IMR-90 (cell line): ENCODE data around the gene RPRML. TPM values are rescaled to one million over a fixed set of nuclear protein-coding genes. Genes with fewer than 3 reads are reported as not detected.

Experiments used
- ATAC-seq: fragments of 200-7000 bp; cut with Tn5 transposase; 2 replicates; pipeline ENCODE4 v1.9.1; 2020; ENCODE audit warnings: low read depth, mild to moderate bottlenecking, moderate library complexity
- BruUV-seq: library from RNA; stranded (reverse); fragments of 400-500 nt; replicated peaks from 2 replicates; lab custom pipeline; 2021; lab: Mats Ljungman, UMichigan
- CTCF ChIA-PET: fragments of 300-600 bp; formaldehyde crosslinking; extraction: SDS; loops from one replicate; lab custom pipeline; 2021; ENCODE audit warnings: antibody characterized with exemption; lab: Yijun Ruan, JAX
- POLR2A ChIA-PET: fragments of 300-600 bp; sonication (Branson Sonifier 250); formaldehyde crosslinking; loops from one replicate; lab custom pipeline; 2022; ENCODE audit warnings: antibody characterized with exemption; ENCODE audit not compliant: unreplicated experiment; lab: Charles Lee
- DNase-seq: peaks from one replicate; pipeline ENCODE4 v3.0.0; 2013
- H2AFZ ChIP-seq: replicated peaks from 2 replicates; pipeline ENCODE3; 2013; ENCODE audit warnings: low read length, mild to moderate bottlenecking; ENCODE audit not compliant: poor library complexity
- H2AK5ac ChIP-seq: 2 replicates; pipeline ENCODE4 v1.6.1; 2013; ENCODE audit warnings: low read depth, low read length, inconsistent platforms
- H2AK9ac ChIP-seq: replicated peaks from 2 replicates; pipeline ENCODE3; 2013; ENCODE audit warnings: mild to moderate bottlenecking, low read depth, low read length, moderate library complexity; ENCODE audit not compliant: poor library complexity
- H2BK120ac ChIP-seq: 2 replicates; pipeline ENCODE4 v1.6.1; 2013; ENCODE audit warnings: low read depth, low read length, inconsistent platforms
- H2BK15ac ChIP-seq: 3 replicates; pipeline ENCODE4 v1.6.1; 2013; ENCODE audit warnings: low read depth, low read length, inconsistent platforms
- H2BK20ac ChIP-seq: 2 replicates; pipeline ENCODE4 v1.6.1; 2013; ENCODE audit warnings: low read depth, mild to moderate bottlenecking, inconsistent platforms, low read length, moderate library complexity
- H2BK5ac ChIP-seq: 2 replicates; pipeline ENCODE4 v1.6.1; 2013; ENCODE audit warnings: mild to moderate bottlenecking, low read depth, low read length, inconsistent platforms; ENCODE audit not compliant: poor library complexity, severe bottlenecking
- H3K14ac ChIP-seq: replicated peaks from 2 replicates; pipeline ENCODE4 v1.6.1; 2013; ENCODE audit warnings: low read depth, low read length, inconsistent platforms
- H3K18ac ChIP-seq: 2 replicates; pipeline ENCODE4 v1.6.1; 2013; ENCODE audit warnings: low read depth, low read length, control low read depth
- H3K23ac ChIP-seq: 2 replicates; pipeline ENCODE4 v1.6.1; 2013; ENCODE audit warnings: low read depth, low read length, inconsistent platforms
- H3K27ac ChIP-seq: 2 replicates; pipeline ENCODE4 v1.5.1; 2013; ENCODE audit warnings: mild to moderate bottlenecking, control low read depth, low read length; ENCODE audit not compliant: insufficient read depth
- H3K27me3 ChIP-seq: 2 replicates; pipeline ENCODE4 v1.6.1; 2013; ENCODE audit warnings: low read length; ENCODE audit not compliant: control insufficient read depth, insufficient read depth
- H3K36me3 ChIP-seq: 2 replicates; pipeline ENCODE4 v1.6.1; 2013; ENCODE audit warnings: low read length, mixed read lengths; ENCODE audit not compliant: control insufficient read depth, insufficient read depth
- H3K4ac ChIP-seq: 2 replicates; pipeline ENCODE4 v1.6.1; 2013; ENCODE audit warnings: low read depth, low read length, inconsistent platforms
- H3K4me1 ChIP-seq: 2 replicates; pipeline ENCODE4 v1.6.1; 2013; ENCODE audit warnings: low read length, mixed read lengths; ENCODE audit not compliant: control insufficient read depth, insufficient read depth
- H3K4me2 ChIP-seq: 2 replicates; pipeline ENCODE4 v1.6.1; 2013; ENCODE audit warnings: low read depth, mild to moderate bottlenecking, control low read depth, low read length, moderate library complexity
- H3K4me3 ChIP-seq: 2 replicates; pipeline ENCODE4 v1.5.1; 2013; ENCODE audit warnings: low read depth, mild to moderate bottlenecking, control low read depth, low read length, moderate library complexity; ENCODE audit not compliant: insufficient read depth
- H3K56ac ChIP-seq: 2 replicates; pipeline ENCODE4 v1.6.1; 2013; ENCODE audit warnings: low read length, inconsistent platforms; ENCODE audit not compliant: insufficient read depth; ENCODE audit errors: extremely low read depth
- H3K79me1 ChIP-seq, 2 experiments: 2 replicates each; pipeline ENCODE4 v1.6.1; 2013; ENCODE audit warnings: low read length in 2 of 2, inconsistent platforms in 1 of 2, low read depth in 1 of 2
- H3K9ac ChIP-seq: 2 replicates; pipeline ENCODE4 v1.6.1; 2013; ENCODE audit warnings: low read depth, low read length, control low read depth
- H3K9me1 ChIP-seq: 2 replicates; pipeline ENCODE4 v1.6.1; 2013; ENCODE audit warnings: low read length, inconsistent platforms; ENCODE audit not compliant: insufficient read depth
- H3K9me3 ChIP-seq: 2 replicates; pipeline ENCODE4 v1.6.1; 2013; ENCODE audit warnings: low read length; ENCODE audit not compliant: control insufficient read depth, insufficient read depth
- H4K20me1 ChIP-seq: 2 replicates; pipeline ENCODE4 v1.6.1; 2013; ENCODE audit warnings: low read length, inconsistent platforms; ENCODE audit not compliant: insufficient read depth
- H4K5ac ChIP-seq: 2 replicates; pipeline ENCODE4 v1.6.1; 2013; ENCODE audit warnings: mild to moderate bottlenecking, low read depth, low read length, control low read depth
- H4K8ac ChIP-seq, 2 experiments: 2 replicates each; pipeline ENCODE4 v1.6.1; 2013; ENCODE audit warnings: low read depth in 2 of 2, low read length in 2 of 2, control low read depth in 1 of 2, inconsistent platforms in 1 of 2
- H4K91ac ChIP-seq: 2 replicates; pipeline ENCODE4 v1.6.1; 2013; ENCODE audit warnings: low read depth, low read length, inconsistent platforms; ENCODE audit not compliant: insufficient read depth
- BHLHE40 ChIP-seq: fragments of 150-350 bp; IDR thresholded peaks from 2 replicates; pipeline ENCODE4 v1.6.1; 2016; ENCODE audit warnings: mild to moderate bottlenecking, low read depth, low read length
- CEBPB ChIP-seq: IDR thresholded peaks from 2 replicates; pipeline ENCODE4 v1.6.1; 2012; ENCODE audit warnings: low read depth, low read length, improper control_type of control experiment
- CHD1 ChIP-seq: IDR thresholded peaks from 2 replicates; pipeline ENCODE4 v1.6.1; 2012; ENCODE audit warnings: low read depth, low read length, improper control_type of control experiment
- FOS ChIP-seq: fragments of 150-350 bp; IDR thresholded peaks from 2 replicates; pipeline ENCODE4 v1.6.1; 2016; ENCODE audit warnings: low read depth, low read length
- MAFK ChIP-seq: IDR thresholded peaks from 2 replicates; pipeline ENCODE4 v1.6.1; 2012; ENCODE audit warnings: low read depth, low read length, improper control_type of control experiment
- MAZ ChIP-seq: IDR thresholded peaks from 2 replicates; pipeline ENCODE4 v1.6.1; 2012; ENCODE audit warnings: low read depth, mild to moderate bottlenecking, low read length, improper control_type of control experiment, moderate library complexity, borderline replicate concordance
- MXI1 ChIP-seq: IDR thresholded peaks from 2 replicates; pipeline ENCODE4 v1.6.1; 2012; ENCODE audit warnings: low read depth, mild to moderate bottlenecking, low read length, moderate library complexity, borderline replicate concordance
- NFE2L2 ChIP-seq: fragments of 150-350 bp; IDR thresholded peaks from 2 replicates; pipeline ENCODE4 v1.6.1; 2016; ENCODE audit warnings: low read depth, mild to moderate bottlenecking, low read length
- POLR2A ChIP-seq: IDR thresholded peaks from 2 replicates; pipeline ENCODE4 v1.6.1; 2012; ENCODE audit warnings: mild to moderate bottlenecking, low read depth, low read length
- RAD21 ChIP-seq: IDR thresholded peaks from 2 replicates; pipeline ENCODE4 v1.6.1; 2012; ENCODE audit warnings: low read length, improper control_type of control experiment
- RCOR1 ChIP-seq: IDR thresholded peaks from 2 replicates; pipeline ENCODE4 v1.6.1; 2012; ENCODE audit warnings: mild to moderate bottlenecking, low read length, improper control_type of control experiment; ENCODE audit not compliant: insufficient replicate concordance
- RFX5 ChIP-seq: IDR thresholded peaks from 2 replicates; pipeline ENCODE4 v1.8.0; 2012; ENCODE audit warnings: low read depth, mild to moderate bottlenecking, low read length, moderate library complexity
- SMC3 ChIP-seq: fragments of 150-350 bp; IDR thresholded peaks from 2 replicates; pipeline ENCODE4 v1.6.1; 2016; ENCODE audit warnings: low read depth, mild to moderate bottlenecking, antibody characterized with exemption, low read length, moderate library complexity
- WGBS, 2 experiments: methylation state at CpG; one replicate each; pipeline versions ENCODE4 v1.1.5 to v1.1.7; 2013; ENCODE audit warnings: missing lambda C conversion rate in 2 of 2; ENCODE audit not compliant: insufficient read length in 1 of 2; ENCODE audit errors: extremely low coverage in 2 of 2; 5-methylcytosine and 5-hydroxymethylcytosine counted together
- dilution Hi-C: fragments of 300-500 bp; cut with HindIII; formaldehyde crosslinking; loops from one replicate; pipeline ENCODE4 v1.14.3; 2018; ENCODE audit warnings: low sequenced_read_pairs; ENCODE audit not compliant: unreplicated experiment
- in situ Hi-C: fragments of 300-500 bp; cut with MboI; formaldehyde crosslinking; loops from 3 replicates; pipeline ENCODE4 v1.14.3; 2019; ENCODE audit warnings: low sequenced_read_pairs, inconsistent platforms, mixed read lengths
- intact Hi-C: fragments of 100-400 bp; cut with micrococcal nuclease; formaldehyde crosslinking; loops from 2 replicates; pipeline ENCODE4 v1.10.0; 2022
- polyA plus RNA-seq, 3 experiments: library from polyadenylated mRNA; depleted of rRNA; stranded (reverse); fragments of >200 nt; gene quantifications; 2 replicates each; pipeline ENCODE4 v1.2.3, GENCODE V29; 2012; ENCODE audit warnings: low replicate concordance in 1 of 3
- total RNA-seq: library from RNA; depleted of rRNA; stranded (reverse); fragments of >200 nt; gene quantifications from 2 replicates; pipeline ENCODE4 v1.2.3, GENCODE V29; 2012
- TF ChIP-seq, protein P1 (sequence below): conservative IDR thresholded peaks from 2 replicates; pipeline ENCODE4 v1.5.1; 2012; ENCODE audit warnings: mild to moderate bottlenecking, low read depth, low read length, improper control_type of control experiment
- TF ChIP-seq, protein P2 (sequence below): fragments of 150-350 bp; IDR thresholded peaks from 2 replicates; pipeline ENCODE4 v1.6.1; 2017; ENCODE audit warnings: mild to moderate bottlenecking, antibody characterized with exemption, low read length, low read depth
- TF ChIP-seq, protein P3 (sequence below): fragments of 150-350 bp; IDR thresholded peaks from 2 replicates; pipeline ENCODE4 v1.6.1; 2016; ENCODE audit warnings: low read depth, mild to moderate bottlenecking, low read length, moderate library complexity, borderline replicate concordance

The RPRML gene
- total and polyA plus RNA-seq, 2 of the 4 experiments (the other 2 are of a cell fraction) = not detected

DNA sequence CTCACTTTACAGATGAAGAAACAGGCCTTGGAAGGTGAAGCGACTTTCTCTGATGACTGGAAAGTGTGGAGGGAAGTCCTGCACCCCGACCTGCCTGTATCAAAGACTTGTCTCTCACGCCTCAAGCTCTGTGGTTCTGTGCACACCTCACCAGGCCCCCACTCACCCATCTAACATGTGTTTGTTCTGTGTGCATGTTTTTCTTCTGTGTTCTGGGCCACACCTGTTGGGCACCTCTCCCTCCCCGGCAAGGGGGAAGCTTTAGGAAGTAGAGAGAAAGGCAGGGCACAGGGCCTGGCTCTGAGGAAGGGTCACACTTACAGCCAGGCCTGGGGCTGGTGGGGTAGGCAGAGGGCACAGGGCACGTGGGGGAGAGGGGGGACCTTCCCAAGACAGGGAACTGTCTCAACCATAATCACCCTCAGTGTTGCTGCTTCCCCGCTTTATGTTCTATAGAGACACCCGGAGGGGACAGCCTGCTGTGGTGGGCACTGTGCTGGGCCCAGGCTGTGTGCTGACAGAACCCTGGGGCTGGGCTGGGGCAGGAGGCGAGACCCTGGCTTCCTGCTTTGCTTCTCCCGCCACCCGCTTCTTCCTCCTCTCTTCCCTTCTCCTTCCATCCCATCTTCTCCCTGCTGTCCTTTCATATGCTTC lies 7.3 kb downstream of the RPRML start:
- ATAC-seq (no peak), DNase-seq (no peak)
- intact Hi-C loops = no loop called here
- no peak overlapping the region for H3K4me2 ChIP-seq
- no peak overlapping the region for H3K23ac ChIP-seq
- H2BK5ac ChIP-seq = no peak overlapping the region
- ChIA-PET POLR2A (no interaction called here), CTCF (no interaction called here)
- H2BK20ac ChIP-seq = no peak overlapping the region
- no peak overlapping the region for H3K9ac ChIP-seq
- no CpG with 5 or more reads among the region's 10 CpGs for WGBS, 2 experiments
- no peak overlapping the region for H4K5ac ChIP-seq
- H3K27me3 ChIP-seq = peaks cover 39% of the 10 kb centered on the region
- no peaks in the 10 kb centered on the region for H4K20me1 ChIP-seq
- BruUV-seq = no TSS peak
- no peak overlapping the region for H3K4ac ChIP-seq
- no peak overlapping the region for H3K14ac ChIP-seq
- in situ Hi-C loops = no loop called here
- no peak overlapping the region for H4K8ac ChIP-seq
- H3K9me1 ChIP-seq = 0 out of 2 replicates have a peak, but pooled peaks cover 3% of the 10 kb centered on the region
- H2BK120ac ChIP-seq = no peak overlapping the region
- H2AFZ ChIP-seq = no peak overlapping the region
- H3K56ac ChIP-seq = no peak overlapping the region
- H2BK15ac ChIP-seq = no peak overlapping the region
- no peak overlapping the region for H2AK9ac ChIP-seq
- TF ChIP-seq, protein P1, sequence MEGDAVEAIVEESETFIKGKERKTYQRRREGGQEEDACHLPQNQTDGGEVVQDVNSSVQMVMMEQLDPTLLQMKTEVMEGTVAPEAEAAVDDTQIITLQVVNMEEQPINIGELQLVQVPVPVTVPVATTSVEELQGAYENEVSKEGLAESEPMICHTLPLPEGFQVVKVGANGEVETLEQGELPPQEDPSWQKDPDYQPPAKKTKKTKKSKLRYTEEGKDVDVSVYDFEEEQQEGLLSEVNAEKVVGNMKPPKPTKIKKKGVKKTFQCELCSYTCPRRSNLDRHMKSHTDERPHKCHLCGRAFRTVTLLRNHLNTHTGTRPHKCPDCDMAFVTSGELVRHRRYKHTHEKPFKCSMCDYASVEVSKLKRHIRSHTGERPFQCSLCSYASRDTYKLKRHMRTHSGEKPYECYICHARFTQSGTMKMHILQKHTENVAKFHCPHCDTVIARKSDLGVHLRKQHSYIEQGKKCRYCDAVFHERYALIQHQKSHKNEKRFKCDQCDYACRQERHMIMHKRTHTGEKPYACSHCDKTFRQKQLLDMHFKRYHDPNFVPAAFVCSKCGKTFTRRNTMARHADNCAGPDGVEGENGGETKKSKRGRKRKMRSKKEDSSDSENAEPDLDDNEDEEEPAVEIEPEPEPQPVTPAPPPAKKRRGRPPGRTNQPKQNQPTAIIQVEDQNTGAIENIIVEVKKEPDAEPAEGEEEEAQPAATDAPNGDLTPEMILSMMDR = no peak
- TF ChIP-seq NFE2L2 (no peak), MAZ (no peak), RAD21 (no peak), RCOR1 (no peak), MAFK (no peak), BHLHE40 (no peak), MXI1 (no peak), CHD1 (no peak), RFX5 (no peak), CEBPB (no peak), SMC3 (no peak), FOS (no peak), POLR2A (no peak)
- TF ChIP-seq, protein P2, sequence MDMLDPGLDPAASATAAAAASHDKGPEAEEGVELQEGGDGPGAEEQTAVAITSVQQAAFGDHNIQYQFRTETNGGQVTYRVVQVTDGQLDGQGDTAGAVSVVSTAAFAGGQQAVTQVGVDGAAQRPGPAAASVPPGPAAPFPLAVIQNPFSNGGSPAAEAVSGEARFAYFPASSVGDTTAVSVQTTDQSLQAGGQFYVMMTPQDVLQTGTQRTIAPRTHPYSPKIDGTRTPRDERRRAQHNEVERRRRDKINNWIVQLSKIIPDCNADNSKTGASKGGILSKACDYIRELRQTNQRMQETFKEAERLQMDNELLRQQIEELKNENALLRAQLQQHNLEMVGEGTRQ = no peak
- TF ChIP-seq, protein P3, sequence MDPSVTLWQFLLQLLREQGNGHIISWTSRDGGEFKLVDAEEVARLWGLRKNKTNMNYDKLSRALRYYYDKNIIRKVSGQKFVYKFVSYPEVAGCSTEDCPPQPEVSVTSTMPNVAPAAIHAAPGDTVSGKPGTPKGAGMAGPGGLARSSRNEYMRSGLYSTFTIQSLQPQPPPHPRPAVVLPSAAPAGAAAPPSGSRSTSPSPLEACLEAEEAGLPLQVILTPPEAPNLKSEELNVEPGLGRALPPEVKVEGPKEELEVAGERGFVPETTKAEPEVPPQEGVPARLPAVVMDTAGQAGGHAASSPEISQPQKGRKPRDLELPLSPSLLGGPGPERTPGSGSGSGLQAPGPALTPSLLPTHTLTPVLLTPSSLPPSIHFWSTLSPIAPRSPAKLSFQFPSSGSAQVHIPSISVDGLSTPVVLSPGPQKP = no peak
- dilution Hi-C loops = no loop called here
- no peaks in the 10 kb centered on the region for H3K36me3 ChIP-seq
- H3K27ac ChIP-seq = no peak overlapping the region
- H3K9me3 ChIP-seq = no peaks in the 10 kb centered on the region
- H4K91ac ChIP-seq = no peak overlapping the region
- no peak overlapping the region for H3K18ac ChIP-seq
- no peaks in the 10 kb centered on the region for H3K79me1 ChIP-seq
- H3K4me1 ChIP-seq = peaks cover 1% of the 10 kb centered on the region; the same call in 1 of the 2 replicates
- H3K4me3 ChIP-seq = no peak overlapping the region
- no peak overlapping the region for H2AK5ac ChIP-seq
